Kidney capillary endothelial cell (primary cell): ENCODE results near the gene AP1S3.
"Not testable (repeated sequence)": the region's sequence is repeated elsewhere in the genome, so short reads cannot be mapped to it uniquely, and the experiment has no call there.

Experiments
- DNase-seq: peaks from one replicate; pipeline ENCODE4 v3.0.0-alpha.2; 2018; ENCODE audit warnings: low spot score

AP1S3 gene

DNA sequence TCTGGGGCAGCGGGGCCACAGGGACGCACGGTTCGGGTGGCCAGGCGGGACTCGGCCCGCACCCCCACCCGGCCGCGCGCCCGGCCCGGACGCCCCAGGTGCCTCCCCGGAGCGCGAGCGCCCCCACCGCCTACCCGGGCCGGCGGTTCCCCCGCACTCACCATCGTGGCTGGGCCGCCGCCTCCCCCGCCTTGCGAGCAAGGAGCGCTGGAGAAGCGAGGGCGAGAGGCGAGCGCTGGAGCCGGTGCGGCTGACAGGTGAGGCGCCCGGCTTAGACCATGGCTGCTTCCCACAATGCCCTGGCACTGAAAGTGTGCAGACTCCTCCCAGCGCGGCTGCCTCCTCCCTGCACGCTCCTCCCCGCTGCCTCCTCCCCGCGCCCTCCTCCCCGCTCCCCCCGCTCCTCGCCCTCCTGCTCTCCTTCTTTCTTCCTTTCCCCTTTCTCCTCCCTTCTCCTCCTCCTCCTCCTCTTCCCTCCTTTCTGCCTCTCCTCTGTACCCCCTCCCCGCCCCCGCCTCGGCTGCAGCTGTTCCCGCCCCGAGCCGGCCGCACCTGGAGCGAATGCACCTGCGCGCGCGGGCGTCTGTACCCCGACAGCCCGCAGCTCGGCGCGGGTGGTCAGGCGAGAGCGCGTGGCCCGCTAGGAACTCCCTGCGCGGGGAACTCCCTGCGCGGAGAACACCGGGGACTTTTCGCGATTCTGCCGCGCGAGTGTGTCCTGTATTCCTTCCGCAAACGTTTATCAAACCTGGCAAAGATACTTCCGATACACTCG lies at the start of gene AP1S3:
AP1S3 (minus strand) TSS at position 296 of the 775 bp plus-strand sequence; CDS start at position 164, 132 bp downstream.
- DNase-seq: no peak

DNA sequence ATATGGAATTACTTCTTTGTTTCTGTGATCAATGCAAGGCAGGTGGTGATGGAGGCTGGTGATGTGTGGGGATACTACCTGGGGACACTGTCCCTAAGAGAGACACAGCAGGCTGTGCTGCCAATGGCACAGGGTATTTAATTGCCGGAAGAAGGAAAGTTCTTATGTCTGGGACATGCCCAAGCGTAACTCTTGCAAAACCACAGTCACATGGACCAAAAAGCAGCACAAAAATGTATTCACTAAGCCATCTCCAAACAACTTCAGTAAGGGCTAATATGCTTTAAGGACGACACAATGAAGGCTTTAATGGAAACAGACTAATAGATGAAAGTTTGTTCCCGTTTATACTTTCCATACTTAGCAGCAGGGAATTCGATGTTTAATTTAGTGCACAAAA lies 49.7 kb upstream of the AP1S3 start:
- DNase-seq: no peak

GRCh38 chr2:223886726-223887125 lies 49.3 kb upstream of the AP1S3 start:
- DNase-seq: no peak

- no peak for DNase-seq
These were observed 47.0 kb upstream of the AP1S3 start for GRCh38 chr2:223884399-223884798.

GRCh38 chr2:223882715-223883114 lies 45.3 kb upstream of the AP1S3 start:
- DNase-seq: no peak

- no peak for DNase-seq
These were observed 43.4 kb upstream of the AP1S3 start for GRCh38 chr2:223880796-223881195.

DNA sequence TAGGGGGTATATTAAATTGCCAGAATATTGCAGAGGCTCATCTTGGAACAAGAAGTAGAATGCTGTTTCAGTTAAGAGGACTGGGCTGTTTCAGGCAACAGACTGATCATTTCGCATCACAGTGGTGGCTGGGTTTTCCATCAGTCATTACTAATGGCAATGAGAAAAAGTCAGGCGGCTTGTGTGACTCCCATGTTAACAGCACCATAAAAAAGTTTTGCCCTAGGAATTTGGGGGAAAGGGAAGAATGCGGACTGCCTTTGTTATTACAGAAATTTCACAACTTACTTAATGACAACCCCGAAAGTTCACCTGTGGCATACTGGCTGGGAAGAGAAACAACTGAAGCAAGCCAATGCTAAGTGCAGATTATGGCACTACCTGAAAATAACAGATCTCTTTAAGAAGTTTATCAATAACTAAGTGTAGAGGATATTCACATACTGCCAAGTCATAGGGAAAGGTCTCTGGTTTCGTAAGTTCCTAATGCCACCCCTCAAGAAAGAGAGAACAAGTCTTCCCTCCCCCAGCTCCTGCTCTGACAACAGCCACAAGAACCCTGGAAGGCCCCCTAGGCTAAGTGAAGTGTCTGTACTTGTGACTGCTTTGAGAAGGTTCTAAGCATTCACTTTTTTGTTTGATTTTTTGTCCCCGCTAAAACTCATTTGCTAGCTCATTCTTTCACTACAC lies 40.5 kb upstream of the AP1S3 start:
- no peak for DNase-seq

- DNase-seq: no peak
These were observed 36.3 kb upstream of the AP1S3 start for GRCh38 chr2:223873672-223874071.

DNA sequence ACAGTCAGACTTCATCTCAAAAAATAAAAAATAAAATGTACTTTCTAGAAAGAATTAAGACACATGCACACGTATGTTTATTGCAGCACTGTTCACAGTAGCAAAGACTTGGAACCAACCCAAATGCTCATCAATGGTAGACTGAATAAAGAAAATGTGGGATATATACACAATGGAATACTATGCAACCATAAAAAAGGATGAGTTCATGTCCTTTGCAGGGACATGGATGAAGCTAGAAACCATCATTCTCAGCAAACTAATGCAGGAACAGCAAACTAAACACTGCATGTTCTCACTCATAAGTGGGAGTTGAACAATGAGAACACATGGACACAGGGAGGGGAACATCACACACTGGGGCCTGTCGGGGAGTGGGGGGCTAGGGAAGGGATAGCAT lies 35.4 kb upstream of the AP1S3 start:
- DNase-seq: not testable (repeated sequence)

DNA sequence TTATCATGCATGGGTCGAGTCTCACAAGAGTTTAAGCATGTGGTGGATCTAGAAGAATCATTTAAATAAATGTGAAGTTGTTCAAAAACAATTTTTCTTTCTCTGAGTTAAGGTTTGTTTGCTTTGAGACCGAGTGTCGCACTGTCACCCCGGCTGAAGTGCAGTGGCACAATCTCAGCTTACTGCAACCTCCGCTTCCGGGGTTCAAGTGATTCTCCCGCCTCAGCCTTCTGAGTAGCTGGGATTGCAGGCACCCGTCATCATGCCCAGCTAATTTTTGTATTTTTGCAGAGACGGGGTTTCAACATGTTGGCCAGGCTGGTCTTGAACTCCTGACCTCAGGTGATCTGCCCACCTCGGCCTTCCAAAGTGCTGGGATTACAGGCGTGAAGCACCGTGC lies 34.3 kb upstream of the AP1S3 start:
- not testable (repeated sequence) for DNase-seq

DNA sequence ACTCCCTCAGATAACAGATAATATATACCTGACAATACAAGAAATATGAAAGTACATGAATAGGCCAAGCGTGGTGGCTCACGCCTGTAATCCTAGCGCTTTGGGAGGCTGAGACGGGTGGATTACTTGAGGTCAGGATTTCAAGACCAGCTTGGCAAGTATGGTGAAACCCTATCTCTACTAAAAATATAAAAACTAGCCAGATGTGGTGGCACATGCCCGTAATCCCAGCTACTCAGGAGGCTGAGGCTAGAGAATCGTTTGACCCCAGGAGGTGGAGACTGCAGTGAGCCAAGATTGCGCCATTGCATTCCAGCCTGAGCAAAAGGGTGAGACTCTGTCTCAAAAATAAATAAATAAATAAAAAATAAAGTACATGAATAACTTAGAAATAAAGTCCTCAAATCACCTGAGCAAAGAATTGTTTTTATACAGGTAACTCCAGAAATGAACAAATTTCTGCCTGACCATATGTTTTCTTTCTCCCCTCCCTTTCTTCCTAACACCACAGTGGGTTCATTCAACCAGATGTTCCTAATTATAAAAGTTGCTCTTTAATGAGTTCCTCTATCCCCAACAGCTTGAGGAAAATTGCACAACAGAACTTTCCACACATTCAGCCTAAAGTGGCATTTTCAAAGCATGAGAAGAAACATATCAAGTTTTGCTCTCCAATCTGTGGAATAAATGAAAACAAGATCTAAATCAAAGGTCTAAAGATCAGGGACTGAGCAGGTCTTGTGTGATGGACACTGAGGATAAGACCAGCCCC lies 33.6 kb upstream of the AP1S3 start:
- DNase-seq: no peak

- no peak for DNase-seq
These were observed 30.6 kb upstream of the AP1S3 start for GRCh38 chr2:223868005-223868404.

DNA sequence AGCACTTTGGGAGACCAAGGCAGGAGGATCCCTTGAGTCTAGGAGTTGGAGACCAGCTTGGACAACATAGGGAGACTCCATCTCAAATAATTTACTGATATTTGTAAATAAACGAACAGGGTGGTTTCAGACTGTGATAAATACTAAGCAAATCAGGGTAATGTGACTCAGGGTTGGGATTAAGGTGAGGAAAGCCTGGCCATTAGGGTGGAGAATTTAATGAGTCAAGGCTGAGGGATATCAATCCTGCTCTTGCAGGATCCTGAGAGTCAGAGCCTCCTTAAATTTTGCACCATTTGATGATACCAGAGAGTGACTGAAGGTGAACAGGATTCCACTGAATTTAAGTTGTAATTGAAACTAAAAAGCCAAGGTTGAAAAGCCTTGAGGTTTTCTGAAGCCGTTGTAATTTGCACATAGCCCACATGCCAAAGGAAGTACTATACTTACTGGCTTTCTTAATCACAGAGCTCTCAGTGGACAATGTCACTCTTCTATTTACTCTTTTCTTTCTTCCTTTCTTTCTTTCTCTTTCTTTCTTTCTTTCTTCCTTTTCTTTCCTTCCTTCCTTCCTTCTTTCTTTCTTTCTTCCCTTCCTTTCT lies 28.6 kb upstream of the AP1S3 start:
- DNase-seq: no peak

DNA sequence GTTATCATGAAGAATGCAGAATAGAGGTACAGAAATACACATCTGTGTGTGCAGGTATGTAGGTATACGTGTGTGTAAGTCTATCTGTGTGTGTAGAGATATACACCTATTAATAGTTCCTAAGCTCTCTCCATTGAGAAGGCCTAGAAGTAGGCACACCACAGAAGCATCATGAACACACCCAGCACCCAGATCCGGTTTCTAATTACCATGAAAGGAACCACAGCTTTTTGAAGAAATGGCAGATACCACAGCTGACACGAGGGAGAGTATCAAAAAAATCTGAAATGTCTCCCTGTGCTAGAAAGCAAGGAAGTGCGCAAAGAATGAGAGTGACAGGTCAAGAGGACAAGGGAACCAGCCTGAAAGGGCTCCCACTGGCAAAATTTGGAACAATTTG lies 27.7 kb upstream of the AP1S3 start:
- no peak for DNase-seq

GRCh38 chr2:223863491-223863890 lies 26.1 kb upstream of the AP1S3 start:
- DNase-seq: no peak

DNA sequence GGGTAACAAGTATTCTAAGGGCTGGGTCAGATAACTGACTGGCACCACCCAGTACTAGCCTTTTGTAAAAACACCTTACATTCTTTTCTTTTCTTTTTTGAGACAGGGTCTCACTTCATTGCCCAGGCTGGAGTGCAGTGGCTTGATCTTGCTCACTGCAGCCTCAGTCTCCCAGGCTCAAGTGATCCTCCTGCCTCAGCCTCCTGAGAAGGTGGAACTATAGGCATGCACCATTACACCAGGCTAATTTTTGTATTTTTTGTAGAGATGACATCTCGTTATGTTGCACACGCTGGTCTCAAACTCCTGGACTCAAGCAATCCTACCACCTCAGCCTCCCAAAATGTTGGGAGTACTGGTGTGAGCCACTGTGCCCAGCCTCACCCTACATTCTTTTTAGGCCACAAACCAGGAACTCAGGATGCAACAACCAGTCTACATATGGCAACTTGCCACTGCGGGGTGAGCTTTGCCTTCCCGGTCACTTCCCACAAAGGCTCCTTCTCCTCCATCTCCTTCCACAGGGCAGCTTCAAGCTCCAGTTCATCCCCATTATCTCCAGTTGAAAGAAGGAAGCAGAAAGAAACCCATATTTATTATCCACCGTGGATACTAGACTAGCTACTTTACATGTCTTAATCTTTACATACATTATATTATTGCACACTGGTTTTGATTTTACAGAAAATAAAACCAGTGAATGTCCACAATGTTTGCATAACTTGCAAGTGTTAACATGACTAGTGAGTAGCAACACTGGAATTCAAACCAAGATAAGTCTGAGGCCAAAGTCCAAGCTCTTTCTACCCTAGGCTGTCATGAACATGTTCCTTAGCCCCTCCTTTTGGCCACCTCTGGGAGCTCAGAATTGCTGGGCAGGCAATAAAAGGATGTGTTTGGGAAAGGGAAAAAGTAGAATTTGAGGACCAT lies 23.7 kb upstream of the AP1S3 start:
- DNase-seq: no peak

- no peak for DNase-seq
These were observed 21.7 kb upstream of the AP1S3 start for GRCh38 chr2:223859070-223859469.

DNA sequence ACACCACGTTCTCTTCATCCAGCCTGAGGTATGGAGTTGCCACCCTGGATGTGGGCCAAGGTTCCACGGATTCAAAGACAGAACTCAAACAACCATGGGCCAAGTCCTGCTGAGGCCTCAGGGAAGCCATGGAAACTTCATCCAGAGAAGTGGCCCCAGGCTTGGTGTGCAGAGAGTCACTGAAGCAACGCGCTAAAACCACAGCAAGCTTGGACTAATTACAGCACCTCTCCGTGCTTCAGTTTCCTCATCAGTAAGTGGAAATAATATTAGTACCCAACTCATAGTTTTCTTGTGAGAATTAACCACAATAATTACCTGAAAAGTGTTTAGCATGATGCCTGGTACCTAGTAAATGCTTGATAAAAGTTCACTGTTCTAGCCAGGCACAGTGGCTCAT lies 19.2 kb upstream of the AP1S3 start:
- DNase-seq: no peak

DNA sequence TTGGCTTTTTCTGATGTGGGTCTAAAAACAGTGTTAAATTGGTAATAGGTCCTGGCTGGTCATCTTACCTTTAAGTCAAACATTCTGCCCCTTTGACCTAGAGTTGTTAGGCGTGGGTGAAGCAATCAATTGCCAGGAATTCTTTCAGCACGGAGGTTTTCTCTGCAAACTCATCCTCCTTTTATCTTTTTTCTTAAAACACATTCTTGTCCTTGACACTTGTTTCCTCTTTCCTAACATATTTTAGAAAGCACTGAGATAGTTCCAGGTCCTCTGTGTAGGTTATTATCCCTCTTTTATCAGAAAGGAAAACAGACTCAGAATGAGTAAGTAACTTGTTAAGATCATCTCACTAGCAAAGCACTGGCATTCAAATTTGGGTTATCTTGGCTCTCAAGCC lies 18.6 kb upstream of the AP1S3 start:
- no peak for DNase-seq

DNA sequence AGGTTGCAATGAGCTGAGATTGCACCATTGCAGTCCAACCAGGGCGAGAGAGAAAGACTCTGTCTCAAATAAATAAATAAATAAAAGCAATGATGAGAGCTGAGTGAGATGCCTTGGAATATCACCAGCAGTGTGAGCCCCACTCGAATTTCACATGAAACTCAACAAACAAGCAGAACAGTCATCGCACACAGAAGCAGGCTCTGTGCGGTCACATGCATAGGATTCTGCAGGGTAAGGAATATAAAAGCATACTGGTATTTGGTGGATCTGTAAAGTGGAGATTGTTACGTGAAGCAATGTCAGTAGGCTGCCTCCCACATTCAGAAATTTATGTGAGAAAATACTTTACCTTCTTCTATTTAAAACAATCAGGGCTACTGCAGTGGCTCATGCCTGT lies 18.0 kb upstream of the AP1S3 start:
- no peak for DNase-seq

- DNase-seq: no peak
These were observed 17.4 kb upstream of the AP1S3 start for GRCh38 chr2:223854741-223855140.
